HG03175 (cell line): ENCODE data around the gene RPN2.

Experiments
- ATAC-seq: cut with Tn5 transposase; IDR thresholded peaks from one replicate; pipeline ENCODE4 v1.9.1; 2021; ENCODE audit warnings: mild to moderate bottlenecking, moderate library complexity; ENCODE audit not compliant: unreplicated experiment

RPN2 gene

DNA sequence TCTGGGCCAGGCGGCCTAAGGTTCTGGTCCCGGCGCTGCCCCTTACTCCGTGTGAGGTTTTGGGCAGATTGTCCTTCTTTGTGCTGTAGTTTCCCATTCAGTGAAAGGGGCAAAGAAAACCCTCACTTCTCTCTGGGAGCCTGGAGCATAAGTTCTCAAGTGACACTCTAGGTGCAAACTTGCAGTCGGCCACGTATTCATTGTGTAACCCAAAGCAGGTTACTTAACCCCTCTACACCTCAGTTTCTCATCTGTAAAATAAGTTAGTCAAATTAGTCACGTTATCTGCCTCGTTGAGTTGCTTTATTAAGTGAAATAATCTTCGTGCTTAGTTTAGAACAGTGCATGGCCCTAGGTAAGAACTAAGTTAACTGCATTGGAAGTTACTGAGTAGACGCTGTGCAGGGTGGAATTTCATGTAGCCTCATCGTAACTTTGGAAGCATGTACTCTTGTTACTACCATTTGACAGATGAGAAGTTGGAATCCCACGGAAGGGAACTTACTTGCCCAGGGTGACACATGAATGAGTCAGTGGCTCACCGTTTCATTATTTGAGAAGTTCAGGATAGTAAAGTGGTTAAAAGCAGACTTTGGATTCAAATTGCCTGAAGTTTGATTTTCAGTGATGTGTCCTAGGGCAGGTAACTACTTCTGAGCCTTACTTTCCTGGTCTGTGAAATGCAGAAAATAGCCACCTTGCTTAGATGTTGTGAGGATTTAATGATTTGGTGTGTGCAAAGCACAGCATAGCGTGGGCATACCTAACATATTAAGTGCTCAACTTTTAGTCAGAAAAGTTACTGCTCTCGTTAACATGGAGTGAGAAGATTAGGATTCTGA is 774 bp downstream of the RPN2 start:
- ATAC-seq, result peak; percentile 4

- no peak for ATAC-seq
Measured at GRCh38 chr20:37185686-37186085, 6.6 kb downstream of the RPN2 start.

- ATAC-seq, result no peak
Measured at GRCh38 chr20:37188787-37189186, 9.7 kb downstream of the RPN2 start.

- no peak for ATAC-seq
Measured at GRCh38 chr20:37189416-37190016, 10.4 kb downstream of the RPN2 start.

DNA sequence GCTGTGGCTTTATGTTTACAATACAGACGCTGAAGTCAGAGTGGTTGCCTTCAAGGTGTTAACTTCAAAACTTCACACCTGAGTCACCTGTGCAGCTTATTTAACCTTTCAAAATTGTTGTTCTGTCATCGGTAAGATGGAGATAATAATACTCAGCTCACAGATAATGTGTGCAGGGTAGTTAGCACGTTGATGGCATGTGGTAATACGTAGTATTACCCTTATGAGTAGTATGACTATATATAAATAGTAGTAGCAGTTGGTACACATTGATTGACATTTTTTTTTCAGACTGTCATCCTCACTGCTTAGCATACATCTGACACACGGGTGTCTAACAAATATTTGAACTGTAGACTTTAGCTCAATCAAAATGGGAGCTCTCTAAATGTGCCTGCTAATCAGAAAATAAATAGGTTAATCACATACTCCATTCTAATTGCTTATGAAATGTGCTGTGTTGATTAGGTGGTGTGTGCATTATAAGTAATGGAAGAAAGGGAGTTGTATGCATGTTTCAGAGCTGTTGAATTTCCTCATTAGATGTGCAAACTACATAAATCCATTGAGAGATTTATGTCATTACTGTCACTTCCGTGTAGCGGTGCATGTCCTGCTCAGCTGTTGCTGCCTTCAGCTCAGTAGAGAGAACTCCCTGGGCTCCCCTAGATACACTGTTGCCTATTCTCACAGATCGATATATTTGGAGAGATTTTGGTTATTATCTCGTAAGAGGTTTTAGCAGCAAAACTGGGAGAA is 11.4 kb downstream of the RPN2 start:
- no peak for ATAC-seq

DNA sequence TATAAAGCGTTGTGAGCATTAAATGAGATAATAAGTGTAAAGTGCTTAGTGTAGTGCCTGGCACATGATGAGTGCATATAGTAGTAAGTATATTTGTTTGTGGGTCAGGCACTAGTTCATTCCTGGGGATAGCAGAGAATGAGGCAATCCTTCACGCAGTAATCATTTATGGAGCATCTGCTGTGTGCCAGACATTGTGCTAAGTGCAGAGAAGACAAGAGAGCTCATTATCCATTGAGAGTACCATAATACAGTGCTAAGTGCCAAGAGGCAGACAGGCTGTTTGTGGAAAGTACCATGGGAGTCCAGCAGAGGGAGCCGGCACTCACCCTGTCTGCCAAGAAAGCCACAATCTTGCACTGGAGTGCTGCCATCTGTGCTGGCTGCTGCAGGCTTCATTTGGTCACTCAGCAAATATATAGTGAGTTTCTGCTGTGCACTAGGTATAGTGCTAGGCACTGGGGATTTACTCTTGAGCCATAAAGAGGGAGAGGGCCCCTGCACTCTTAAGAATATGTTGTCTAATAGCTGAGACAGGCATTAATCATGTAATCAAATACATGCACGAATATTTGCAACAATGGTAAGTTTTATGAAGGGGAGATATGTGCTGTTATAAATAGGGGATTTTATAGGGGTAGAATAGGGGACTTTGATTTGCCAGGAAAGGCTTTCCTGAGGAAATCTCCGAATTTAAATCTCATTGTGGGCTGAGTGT is 13.2 kb downstream of the RPN2 start:
- ATAC-seq, result peak; percentile 60

GRCh38 chr20:37193226-37193625 is 14.1 kb downstream of the RPN2 start:
- no peak for ATAC-seq

- no peak for ATAC-seq
Measured at GRCh38 chr20:37193821-37194220, 14.7 kb downstream of the RPN2 start.

DNA sequence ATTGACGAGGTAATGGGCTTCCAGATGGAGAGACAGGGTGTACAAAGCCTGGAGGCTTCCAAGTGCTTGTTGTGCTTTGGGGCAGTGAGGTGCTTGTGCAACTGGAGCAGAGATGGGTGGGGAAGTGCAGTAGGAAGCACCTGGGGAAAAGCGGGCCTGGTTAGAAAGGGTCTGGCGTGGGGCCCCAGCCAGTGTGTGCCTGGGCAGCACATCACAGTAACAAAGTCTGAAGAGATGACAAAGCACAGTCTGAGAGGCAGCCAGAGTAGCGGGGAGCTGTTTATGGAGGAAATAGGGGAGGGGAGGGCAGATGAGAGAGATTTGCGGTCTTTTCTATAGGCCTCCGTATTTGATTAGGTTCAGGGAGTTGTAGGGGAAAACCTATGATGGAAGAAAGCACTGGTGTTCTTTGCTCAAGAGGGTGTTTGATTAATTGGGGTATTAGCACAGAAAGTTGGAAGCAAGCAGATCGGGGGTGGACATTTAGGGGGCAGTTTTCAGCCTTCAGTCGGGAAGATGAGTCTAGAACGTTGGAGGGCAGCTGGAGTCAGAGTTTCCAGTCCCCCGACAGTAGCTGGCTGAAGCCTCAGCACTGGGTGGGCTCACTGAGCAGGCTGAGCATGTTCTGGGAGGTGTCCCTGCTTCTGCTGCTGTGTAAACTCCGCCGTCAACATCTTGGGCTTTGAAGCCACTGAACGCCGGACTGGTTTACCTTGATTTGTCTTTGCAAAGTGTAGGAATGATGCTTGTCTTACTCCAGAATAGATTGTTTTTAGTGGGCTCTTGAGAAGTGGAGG is 15.7 kb downstream of the RPN2 start:
- ATAC-seq, result no peak

- ATAC-seq, result no peak
Measured at GRCh38 chr20:37198932-37199660, 20.0 kb downstream of the RPN2 start.

DNA sequence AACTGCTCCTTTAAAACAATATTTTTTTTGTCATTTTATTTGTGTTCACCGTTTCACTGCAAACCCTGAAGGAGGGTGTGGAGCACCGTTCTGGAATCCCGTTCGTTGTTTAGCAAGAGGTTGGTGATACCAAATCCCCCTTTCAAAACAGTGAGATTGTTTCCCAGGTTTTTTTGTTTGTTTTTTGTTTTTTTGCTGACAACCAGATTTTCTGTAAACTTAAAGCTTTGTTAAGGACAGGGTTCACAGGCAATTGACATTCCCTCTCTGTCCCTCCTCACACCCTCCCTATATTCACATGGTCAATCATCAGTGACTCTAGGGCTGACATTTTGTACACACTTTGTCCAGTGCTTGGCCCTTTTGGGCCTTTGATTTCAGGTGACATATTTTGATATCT is 21.2 kb downstream of the RPN2 start:
- no peak for ATAC-seq

DNA sequence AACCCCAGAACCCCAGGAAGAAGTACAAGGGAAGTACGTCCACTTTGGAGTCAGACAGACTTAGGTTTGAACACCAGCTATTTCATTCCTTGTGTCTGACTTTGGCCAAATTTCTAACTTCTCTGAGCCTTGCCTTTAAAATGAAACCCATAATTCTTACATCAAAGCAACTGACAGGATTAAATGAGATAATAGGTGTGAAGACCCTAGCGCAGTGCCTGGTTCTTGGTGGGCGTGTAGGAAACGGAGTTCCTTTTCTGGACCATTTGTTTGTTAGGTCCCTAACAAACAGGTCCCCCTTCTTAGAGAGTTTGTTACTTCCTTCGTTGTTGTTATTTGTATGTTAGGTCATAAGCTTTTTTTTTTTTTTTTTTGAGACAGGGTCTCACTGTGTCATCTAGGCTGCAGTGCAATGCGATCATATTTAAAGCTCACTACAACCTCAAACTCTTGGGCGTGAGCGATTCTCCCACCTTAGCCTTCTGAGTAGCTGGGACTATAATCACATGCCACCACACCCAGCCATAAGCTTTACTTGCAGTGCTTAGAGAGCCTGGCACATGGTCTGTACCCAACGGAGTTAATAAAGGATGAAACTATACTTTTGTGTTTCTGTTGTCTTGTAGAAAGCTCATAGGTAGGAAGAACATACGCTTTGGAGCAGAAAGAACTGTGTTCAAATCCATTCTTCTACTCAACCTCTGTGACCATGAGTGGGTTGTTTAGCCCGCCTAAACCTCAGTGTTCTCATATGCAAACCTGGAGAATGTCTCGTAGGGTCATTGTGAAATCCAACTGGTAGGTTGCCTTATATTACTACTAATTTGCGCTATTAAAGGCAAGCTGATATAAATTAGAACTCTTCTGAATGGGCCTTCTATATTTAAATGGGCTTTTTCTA is 22.0 kb downstream of the RPN2 start:
- ATAC-seq, result no peak

GRCh38 chr20:37201827-37202162 is 22.7 kb downstream of the RPN2 start:
- no peak for ATAC-seq

GRCh38 chr20:37202267-37202943 is 23.3 kb downstream of the RPN2 start:
- ATAC-seq, result no peak

DNA sequence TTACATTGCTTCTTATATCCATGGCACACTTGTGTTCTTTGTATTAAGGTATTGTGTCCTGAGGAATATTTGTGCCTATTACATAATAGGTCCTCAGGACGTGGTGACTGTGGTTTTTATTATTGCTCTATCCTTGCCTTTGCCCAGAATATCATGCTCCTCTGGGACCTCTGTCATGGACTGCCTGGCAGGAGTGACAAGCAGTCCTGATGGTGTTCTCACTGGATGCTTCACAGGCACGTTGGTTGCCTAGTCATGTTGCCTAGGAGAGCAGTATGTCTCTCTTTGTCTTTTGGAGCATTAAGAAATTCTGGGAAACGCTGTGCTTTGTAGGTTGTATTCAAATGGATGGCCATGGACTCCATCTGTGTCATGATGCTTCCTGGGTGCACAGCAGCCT is 24.9 kb downstream of the RPN2 start:
- no peak for ATAC-seq

DNA sequence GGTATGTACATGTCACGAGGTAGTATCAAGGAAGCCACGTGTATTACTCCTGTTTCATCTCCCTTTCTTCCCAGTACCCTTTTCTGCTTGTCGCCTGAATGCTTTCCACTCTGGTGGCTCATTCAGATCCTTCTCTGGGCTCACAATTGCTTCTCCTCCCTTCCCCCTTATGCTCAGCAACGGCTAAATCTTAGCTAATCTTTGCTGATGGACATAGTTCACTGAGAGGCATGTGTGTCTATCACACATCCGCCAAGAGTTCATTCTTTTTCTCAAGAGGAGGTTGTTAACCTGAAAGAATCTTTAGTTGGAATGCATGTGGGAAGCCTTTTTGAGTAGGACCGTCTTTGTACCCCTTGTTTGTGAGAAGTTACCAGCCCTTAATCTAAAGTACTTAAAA is 26.0 kb downstream of the RPN2 start:
- ATAC-seq, result no peak

- no peak for ATAC-seq
Measured at GRCh38 chr20:37205794-37206193, 26.7 kb downstream of the RPN2 start.

- no peak for ATAC-seq
Measured at GRCh38 chr20:37207171-37207570, 28.0 kb downstream of the RPN2 start.
